Fibroblast of the aortic adventitia (primary cell): Measurements from ENCODE around the gene ENPP7. TPM values are rescaled to one million over a fixed set of nuclear protein-coding genes. Genes with fewer than 3 reads are reported as not detected.

ENCODE experiments used
- DNase-seq: peaks from one replicate; pipeline ENCODE4 v3.0.0-alpha.2; 2010; ENCODE audit warnings: low read depth
- H3K4me3 ChIP-seq: 2 replicates; pipeline ENCODE4 v1.5.1; 2011; ENCODE audit warnings: low read depth, mild to moderate bottlenecking, control low read depth, low read length, moderate library complexity
- CTCF ChIP-seq: IDR thresholded peaks from 2 replicates; pipeline ENCODE4 v1.5.1; 2011; ENCODE audit warnings: mild to moderate bottlenecking, low read length, control low read depth, inconsistent platforms; ENCODE audit not compliant: insufficient read depth
- small RNA-seq: library from RNA; depleted of rRNA; stranded (forward); fragments of <200 nt; gene quantifications from one replicate; pipeline ENCODE3, GENCODE V24; 2012
- total RNA-seq: library from RNA; depleted of rRNA; stranded (reverse); fragments of >200 nt; gene quantifications from 2 replicates; pipeline ENCODE4 v1.2.3, GENCODE V29; 2012; ENCODE audit warnings: low replicate concordance

ENPP7 gene
- total RNA-seq, 1 donor = not detected

DNA sequence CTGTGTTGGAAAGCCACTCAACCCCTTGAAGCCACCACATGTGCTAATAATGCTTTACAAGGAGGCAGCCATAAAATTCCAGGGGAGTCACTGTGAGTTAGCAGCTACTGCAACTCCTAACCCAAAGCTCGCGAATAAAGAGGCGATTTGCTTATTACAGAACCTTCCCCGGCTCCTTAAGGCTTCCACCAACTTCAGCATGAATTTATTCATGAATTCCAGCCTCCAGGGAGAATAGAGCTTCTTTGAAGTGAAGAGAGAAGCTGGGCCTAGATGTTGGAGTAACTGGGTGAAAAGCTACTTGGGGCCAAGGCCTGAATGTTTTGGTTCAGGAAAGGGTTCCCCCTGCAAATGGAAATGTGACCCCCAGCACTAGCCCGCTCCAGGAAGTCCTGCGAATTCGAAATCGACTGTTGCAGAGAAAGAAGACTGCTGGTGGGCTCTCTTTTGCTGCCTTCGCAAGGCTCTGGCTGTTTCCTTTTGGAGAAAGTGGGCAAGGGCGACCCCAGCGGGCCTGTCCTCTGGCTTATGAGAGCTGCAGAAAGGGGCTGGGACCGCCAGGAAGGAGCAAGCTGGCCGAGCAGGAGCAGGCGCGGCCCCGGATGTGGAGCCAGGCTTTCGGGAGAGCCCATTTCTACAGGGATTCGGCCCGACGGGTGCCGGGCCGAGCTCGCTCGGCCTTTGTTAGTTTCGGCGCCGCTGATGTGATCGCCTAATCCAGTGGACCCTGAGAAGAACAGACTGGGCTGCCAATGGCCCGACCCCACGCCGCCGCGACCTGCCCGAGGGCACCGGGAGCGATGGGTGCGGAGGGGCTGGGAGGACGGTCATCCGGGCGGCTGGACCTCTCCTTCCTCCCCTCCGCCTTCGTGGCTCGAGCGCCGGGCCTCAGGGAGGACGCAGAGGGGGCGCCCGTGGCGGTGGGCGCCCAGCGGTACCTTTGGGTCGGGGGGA is 58.5 kb downstream of the ENPP7 start:
- no peak overlapping the region for H3K4me3 ChIP-seq
- DNase-seq = no peak

DNA sequence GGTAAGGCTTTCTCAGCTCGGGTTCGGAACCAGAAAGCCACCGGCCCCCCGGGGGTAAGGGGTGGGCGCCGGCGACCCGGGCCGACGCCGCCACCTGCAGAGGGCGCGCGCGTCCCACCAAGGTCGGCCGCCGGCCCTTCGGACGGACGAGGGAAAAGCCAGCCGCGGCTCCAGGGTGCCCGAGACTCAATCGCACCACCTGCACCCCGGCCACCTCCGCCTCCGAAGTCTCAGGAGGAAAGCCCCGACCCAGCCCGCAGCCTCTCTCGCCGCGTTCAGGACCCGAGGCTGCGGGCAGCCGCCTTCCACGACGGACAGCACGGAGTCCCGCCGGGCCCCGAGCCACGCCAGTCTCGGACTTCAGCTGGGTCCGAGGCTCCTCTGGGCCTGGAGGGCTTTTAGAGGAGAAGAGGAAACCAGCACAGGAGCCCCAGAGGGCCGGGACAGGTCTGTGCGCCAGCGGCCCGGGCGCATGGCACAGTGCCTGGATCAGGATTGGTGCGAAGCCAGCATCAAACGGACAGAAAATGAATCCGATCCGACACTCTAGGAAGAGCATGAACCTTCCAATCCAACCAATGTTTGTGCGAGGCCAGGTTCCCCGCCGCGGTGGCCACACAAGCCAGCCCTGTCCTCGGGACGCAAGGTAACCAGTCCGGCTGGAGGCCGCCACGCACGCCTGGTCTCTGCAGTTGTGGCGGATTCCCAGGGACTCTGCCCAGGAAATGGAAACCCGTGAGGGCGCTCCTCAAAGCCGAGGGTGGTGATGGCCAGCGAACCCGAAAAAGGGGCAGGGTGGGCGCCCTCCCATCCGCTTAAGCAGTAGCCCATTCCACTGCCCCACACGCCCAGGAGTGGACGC is 59.4 kb downstream of the ENPP7 start:
- no peak overlapping the region for H3K4me3 ChIP-seq
- peak; percentile 38 for TF ChIP-seq CTCF
- no peak for DNase-seq

More for the DNA sequence above, 58.5 kb downstream of the ENPP7 start:
- no peak for TF ChIP-seq CTCF

GRCh38 chr17:79790805-79791734 is 60.3 kb downstream of the ENPP7 start:
- DNase-seq = no peak
- TF ChIP-seq CTCF = no peak
- H3K4me3 ChIP-seq = no peak overlapping the region

DNA sequence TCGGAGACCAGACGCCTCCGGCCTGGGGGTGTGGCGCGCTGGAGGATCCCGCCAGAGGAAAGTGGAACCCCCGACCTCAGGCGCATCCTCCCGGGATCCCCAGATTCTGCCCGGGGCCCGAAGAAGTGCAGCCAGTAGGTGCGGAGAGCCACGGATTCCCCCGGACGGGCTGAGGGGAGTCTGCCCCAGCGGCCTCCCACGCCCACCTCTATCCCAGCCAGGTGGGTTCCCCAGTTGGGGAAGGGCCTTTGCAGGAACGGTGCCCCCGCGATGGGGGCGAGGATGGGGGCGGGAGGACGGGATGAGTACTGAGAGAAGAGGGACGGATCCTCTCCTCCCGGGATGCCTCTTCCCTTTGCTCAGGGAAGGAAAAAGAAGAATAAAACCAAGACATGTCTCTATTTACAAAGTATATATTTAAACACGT is 61.0 kb downstream of the ENPP7 start:
- no peak overlapping the region for H3K4me3 ChIP-seq
- no peak for TF ChIP-seq CTCF
- no peak for DNase-seq

Small RNA genes lying within 50 kb of the gene (small RNA-seq; reads per million reads assigned to genes)
- not detected for gene MIR4739

Other genes with a start within 250 kb of the ENPP7 start
- not detected in 2 replicates for gene RBFOX3, start 119.9 kb upstream of the ENPP7 start, total RNA-seq
- gene CBX2, start 47.2 kb downstream of the ENPP7 start, total RNA-seq = 0.57 and 0.63 TPM in 2 replicates
- 1.5 and 1.7 TPM in 2 replicates for gene CBX8, start 66.1 kb downstream of the ENPP7 start, total RNA-seq
- gene CBX4, start 108.5 kb downstream of the ENPP7 start, total RNA-seq = 8.3 and 12.8 TPM in 2 replicates